ENCODE results near the gene GP2.
"Not testable (repeated sequence)": the region's sequence is repeated elsewhere in the genome, so short reads cannot be mapped to it uniquely, and the experiment has no call there.

The GP2 gene

GRCh38 chr16:20321671-20322070 lies 5.6 kb downstream of the GP2 start:
- Histone ChIP-seq H3K79me2 (no peaks in the 10 kb centered on the region), H3K4me1 (no peaks in the 10 kb centered on the region), H3K9ac (no peak overlapping the region), H3K27me3 (ENCODE audit: control insufficient read depth, insufficient read depth, low read length) (no peaks in the 10 kb centered on the region), H3K4me3 (ENCODE audit: low read depth, low read length) (no peak overlapping the region), H3K27ac (no peak overlapping the region), H3K36me3 (ENCODE audit: control insufficient read depth, insufficient read depth, low read length) (no peaks in the 10 kb centered on the region), H3K4me2 (ENCODE audit: low read length) (no peak overlapping the region), H3K9me3 (ENCODE audit: control insufficient read depth, low read length) (no peaks in the 10 kb centered on the region), H2AFZ (no peak overlapping the region)
- no peak for TF ChIP-seq CTCF (IDR thresholded peaks at IDR 0.05)

GRCh38 chr16:20321051-20321450 lies 6.3 kb downstream of the GP2 start:
- not testable (repeated sequence) for H3K79me2 ChIP-seq; H3K4me2 ChIP-seq (ENCODE audit: low read length); H3K4me3 ChIP-seq (ENCODE audit: low read depth, low read length); H2AFZ ChIP-seq; H3K27me3 ChIP-seq (ENCODE audit: control insufficient read depth, insufficient read depth, low read length); H3K9ac ChIP-seq; H3K9me3 ChIP-seq (ENCODE audit: control insufficient read depth, low read length); H3K4me1 ChIP-seq; H3K27ac ChIP-seq; H3K36me3 ChIP-seq (ENCODE audit: control insufficient read depth, insufficient read depth, low read length)

DNA sequence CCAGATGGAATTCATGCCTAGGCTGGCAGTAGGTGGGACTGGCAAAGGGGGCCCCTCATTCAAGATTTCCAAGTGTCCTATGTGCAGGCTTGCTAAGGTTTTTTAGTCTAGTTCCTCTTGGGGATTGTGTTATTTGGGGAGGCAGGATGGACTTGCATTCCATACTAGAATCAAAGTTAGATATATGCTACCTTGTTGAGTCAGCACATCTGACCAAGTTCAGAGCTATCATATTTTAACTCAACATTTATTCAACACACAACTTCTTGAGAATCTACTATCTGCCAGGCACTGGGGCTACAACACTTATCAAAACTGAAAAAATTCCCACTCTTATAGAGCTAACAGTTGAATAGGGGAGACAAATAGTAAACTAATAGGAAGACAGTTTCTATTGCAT lies 6.7 kb downstream of the GP2 start:
- Histone ChIP-seq H3K9ac (no peak overlapping the region), H3K79me2 (no peaks in the 10 kb centered on the region), H3K4me3 (ENCODE audit: low read depth, low read length) (no peak overlapping the region), H2AFZ (no peak overlapping the region), H3K9me3 (ENCODE audit: control insufficient read depth, low read length) (no peaks in the 10 kb centered on the region), H3K4me1 (no peaks in the 10 kb centered on the region), H3K27me3 (ENCODE audit: control insufficient read depth, insufficient read depth, low read length) (no peaks in the 10 kb centered on the region), H3K4me2 (ENCODE audit: low read length) (no peak overlapping the region), H3K36me3 (ENCODE audit: control insufficient read depth, insufficient read depth, low read length) (no peaks in the 10 kb centered on the region), H3K27ac (no peak overlapping the region)
- TF ChIP-seq CTCF (IDR thresholded peaks at IDR 0.05): no peak

GRCh38 chr16:20320178-20320577 lies 7.1 kb downstream of the GP2 start:
- Histone ChIP-seq H3K4me3 (ENCODE audit: low read depth, low read length) (no peak overlapping the region), H2AFZ (no peak overlapping the region), H3K36me3 (ENCODE audit: control insufficient read depth, insufficient read depth, low read length) (no peaks in the 10 kb centered on the region), H3K79me2 (no peaks in the 10 kb centered on the region), H3K27ac (no peak overlapping the region), H3K4me1 (no peaks in the 10 kb centered on the region), H3K27me3 (ENCODE audit: control insufficient read depth, insufficient read depth, low read length) (no peaks in the 10 kb centered on the region), H3K9me3 (ENCODE audit: control insufficient read depth, low read length) (no peaks in the 10 kb centered on the region), H3K9ac (no peak overlapping the region), H3K4me2 (ENCODE audit: low read length) (no peak overlapping the region)
- no peak for TF ChIP-seq CTCF (IDR thresholded peaks at IDR 0.05)

- H3K9me3 ChIP-seq (ENCODE audit: control insufficient read depth, low read length): no peaks in the 10 kb centered on the region
- no peak overlapping the region for H2AFZ ChIP-seq
- no peak overlapping the region for H3K4me2 ChIP-seq (ENCODE audit: low read length)
- TF ChIP-seq CTCF (IDR thresholded peaks at IDR 0.05): no peak
- no peaks in the 10 kb centered on the region for H3K27me3 ChIP-seq (ENCODE audit: control insufficient read depth, insufficient read depth, low read length)
- no peak overlapping the region for H3K4me3 ChIP-seq (ENCODE audit: low read depth, low read length)
- no peak overlapping the region for H3K27ac ChIP-seq
- H3K36me3 ChIP-seq (ENCODE audit: control insufficient read depth, insufficient read depth, low read length): no peaks in the 10 kb centered on the region
- H3K79me2 ChIP-seq: no peaks in the 10 kb centered on the region
- H3K4me1 ChIP-seq: no peaks in the 10 kb centered on the region
- no peak overlapping the region for H3K9ac ChIP-seq
Measured at GRCh38 chr16:20319406-20319805, 7.9 kb downstream of the GP2 start.
